ENCODE measurements around the gene NEBL. TPM values are rescaled to one million over a fixed set of nuclear protein-coding genes. Genes with fewer than 3 reads are reported as not detected.

Gene NEBL
- total RNA-seq, 1 experiment from 2014 or later: 32.3 TPM

- DNase-seq (ENCODE audit: low read depth, low spot score) (no peak), ATAC-seq (no peak)
- Histone ChIP-seq H3K36me3 (ENCODE audit: control insufficient read depth, insufficient read depth, low read length) (no peaks in the 10 kb centered on the region; the same call in 1 of the 2 replicates), H3K4me3 (ENCODE audit: low read depth in 2 of 2, low read length in 2 of 2) (no peak overlapping the region), H3K9me3 (ENCODE audit: control insufficient read depth, insufficient read depth, low read depth, low read length) (no peaks in the 10 kb centered on the region), H3K4me1 (ENCODE audit: control insufficient read depth, insufficient read depth, low read length) (no peaks in the 10 kb centered on the region), H3K27me3 (ENCODE audit: control insufficient read depth, insufficient read depth, low read length) (no peaks in the 10 kb centered on the region), H3K27ac (ENCODE audit: low read length) (no peak overlapping the region)
- in situ Hi-C loops (cut with HindIII; ENCODE audit: low pct_unique_long_range_greater_than_20kb, low sequenced_read_pairs) (no loop called here), intact Hi-C loops (cut with micrococcal nuclease; ENCODE audit: unreplicated experiment) (no loop called here)
- BruUV-seq (replicated peaks): no TSS peak
- TF ChIP-seq TCF7L2 (IDR thresholded peaks at IDR 0.05; ENCODE audit: low read depth, low read length): no peak
- TF ChIP-seq, protein P1, sequence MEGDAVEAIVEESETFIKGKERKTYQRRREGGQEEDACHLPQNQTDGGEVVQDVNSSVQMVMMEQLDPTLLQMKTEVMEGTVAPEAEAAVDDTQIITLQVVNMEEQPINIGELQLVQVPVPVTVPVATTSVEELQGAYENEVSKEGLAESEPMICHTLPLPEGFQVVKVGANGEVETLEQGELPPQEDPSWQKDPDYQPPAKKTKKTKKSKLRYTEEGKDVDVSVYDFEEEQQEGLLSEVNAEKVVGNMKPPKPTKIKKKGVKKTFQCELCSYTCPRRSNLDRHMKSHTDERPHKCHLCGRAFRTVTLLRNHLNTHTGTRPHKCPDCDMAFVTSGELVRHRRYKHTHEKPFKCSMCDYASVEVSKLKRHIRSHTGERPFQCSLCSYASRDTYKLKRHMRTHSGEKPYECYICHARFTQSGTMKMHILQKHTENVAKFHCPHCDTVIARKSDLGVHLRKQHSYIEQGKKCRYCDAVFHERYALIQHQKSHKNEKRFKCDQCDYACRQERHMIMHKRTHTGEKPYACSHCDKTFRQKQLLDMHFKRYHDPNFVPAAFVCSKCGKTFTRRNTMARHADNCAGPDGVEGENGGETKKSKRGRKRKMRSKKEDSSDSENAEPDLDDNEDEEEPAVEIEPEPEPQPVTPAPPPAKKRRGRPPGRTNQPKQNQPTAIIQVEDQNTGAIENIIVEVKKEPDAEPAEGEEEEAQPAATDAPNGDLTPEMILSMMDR (IDR thresholded peaks at IDR 0.05): no peak
- no peak for TF ChIP-seq POLR2AphosphoS5 (IDR thresholded peaks at IDR 0.05; ENCODE audit: low read depth, low read length)
- no peak for TF ChIP-seq SIN3A (IDR thresholded peaks at IDR 0.05; ENCODE audit: borderline replicate concordance, insufficient read depth, low read depth, low read length)
- TF ChIP-seq REST (IDR thresholded peaks at IDR 0.05; ENCODE audit: insufficient read depth in 1 of 2, low read depth in 2 of 2, low read length in 1 of 2): no peak
- CTCF ChIA-PET: no interaction called here
- POLR2A ChIA-PET: no interaction called here
Measured at GRCh38 chr10:20817116-20817515, 80.0 kb downstream of the NEBL start.

- Histone ChIP-seq H3K4me3 (ENCODE audit: low read depth in 2 of 2, low read length in 2 of 2) (no peak overlapping the region), H3K27ac (ENCODE audit: low read length) (no peak overlapping the region), H3K9me3 (ENCODE audit: control insufficient read depth, insufficient read depth, low read depth, low read length) (no peaks in the 10 kb centered on the region), H3K36me3 (ENCODE audit: control insufficient read depth, insufficient read depth, low read length) (no peaks in the 10 kb centered on the region; the same call in 1 of the 2 replicates), H3K4me1 (ENCODE audit: control insufficient read depth, insufficient read depth, low read length) (no peaks in the 10 kb centered on the region), H3K27me3 (ENCODE audit: control insufficient read depth, insufficient read depth, low read length) (no peaks in the 10 kb centered on the region)
- intact Hi-C loops (cut with micrococcal nuclease; ENCODE audit: unreplicated experiment) (no loop called here), in situ Hi-C loops (cut with HindIII; ENCODE audit: low pct_unique_long_range_greater_than_20kb, low sequenced_read_pairs) (no loop called here)
- DNase-seq (ENCODE audit: low read depth, low spot score) (no peak), ATAC-seq (no peak)
- BruUV-seq (replicated peaks): no TSS peak
- ChIA-PET POLR2A (no interaction called here), CTCF (interaction anchor here (0.6 kb wide), 1 partner anchor 455 kb away, joined by 5 read pairs; no protein-coding TSS in a partner anchor)
- TF ChIP-seq TCF7L2 (IDR thresholded peaks at IDR 0.05; ENCODE audit: low read depth, low read length): no peak
Measured at GRCh38 chr10:20814116-20814515, 83.0 kb downstream of the NEBL start.

DNA sequence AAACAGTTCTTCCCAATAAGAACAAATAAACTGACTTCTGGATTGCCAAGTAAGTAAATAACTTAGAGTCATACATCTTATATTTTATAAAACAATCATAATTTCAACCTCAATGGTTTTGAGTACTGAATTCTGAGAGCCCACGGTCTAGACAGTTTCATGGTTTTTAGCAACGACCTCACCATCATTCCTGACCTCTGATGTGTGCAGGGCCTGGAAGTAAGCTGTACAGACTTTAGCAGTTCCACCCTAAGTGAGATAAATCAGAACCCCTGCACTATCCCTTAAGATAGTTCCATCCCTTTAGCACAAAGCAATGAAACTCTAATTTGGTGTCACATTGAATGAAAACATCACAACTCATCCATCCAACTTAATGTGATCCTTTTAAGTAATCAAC is 86.0 kb downstream of the NEBL start:
- ChIA-PET CTCF (no interaction called here), POLR2A (interaction anchor here (0.6 kb wide), 1 partner anchor 574 kb away, joined by 3 read pairs; no protein-coding TSS in a partner anchor)
- in situ Hi-C loops (cut with HindIII; ENCODE audit: low pct_unique_long_range_greater_than_20kb, low sequenced_read_pairs) (no loop called here), intact Hi-C loops (cut with micrococcal nuclease; ENCODE audit: unreplicated experiment) (no loop called here)
- Histone ChIP-seq H3K27me3 (ENCODE audit: control insufficient read depth, insufficient read depth, low read length) (no peaks in the 10 kb centered on the region), H3K27ac (ENCODE audit: low read length) (no peak overlapping the region), H3K4me3 (ENCODE audit: low read depth in 2 of 2, low read length in 2 of 2) (no peak overlapping the region), H3K36me3 (ENCODE audit: control insufficient read depth, insufficient read depth, low read length) (no peaks in the 10 kb centered on the region; the same call in 1 of the 2 replicates), H3K4me1 (ENCODE audit: control insufficient read depth, insufficient read depth, low read length) (no peaks in the 10 kb centered on the region), H3K9me3 (ENCODE audit: control insufficient read depth, insufficient read depth, low read depth, low read length) (no peaks in the 10 kb centered on the region)
- DNase-seq (ENCODE audit: low read depth, low spot score): no peak
- BruUV-seq (replicated peaks): no TSS peak
- no peak for ATAC-seq
- TF ChIP-seq POLR2AphosphoS5 (IDR thresholded peaks at IDR 0.05; ENCODE audit: low read depth, low read length): no peak

All from Panc1 (cell line).